HepG2 (cell line): ENCODE results near the gene PCDH12. TPM values are rescaled to one million over a fixed set of nuclear protein-coding genes. Genes with fewer than 3 reads are reported as not detected.

Experiments used
- ATAC-seq: fragments of 200-7000 bp; cut with Tn5 transposase; 3 replicates; pipeline ENCODE4 v1.9.1; 2020; ENCODE audit warnings: mild to moderate bottlenecking, moderate library complexity
- BruUV-seq: library from RNA; stranded (reverse); fragments of 400-500 nt; replicated peaks from 2 replicates; lab custom pipeline; 2021; lab: Mats Ljungman, UMichigan
- CTCF ChIA-PET: fragments of 300-600 bp; formaldehyde crosslinking; extraction: SDS; loops from one replicate; lab custom pipeline; 2021; ENCODE audit warnings: low total read pairs, inconsistent platforms, low intra/inter-chr PET ratio; lab: Yijun Ruan, JAX
- POLR2A ChIA-PET: fragments of 350-600 bp; sonication (Branson Sonifier 250); formaldehyde crosslinking; loops from one replicate; lab custom pipeline; 2020; ENCODE audit warnings: antibody characterized with exemption, inconsistent platforms; lab: Yijun Ruan, JAX
- DNase-seq: peaks from one replicate; pipeline ENCODE4 v3.0.0-alpha.2; 2015; ENCODE audit warnings: low spot score
- FAIRE-seq: peaks from 3 replicates; lab custom pipeline; 2011; peaks lifted over from hg19 to GRCh38; lab: Jason Lieb, UNC
- H2AFZ ChIP-seq: one replicate; pipeline ENCODE4 v1.6.1; 2011; ENCODE audit warnings: low read length, inconsistent platforms
- H3K27ac ChIP-seq: fragments of 300-600 bp; 3 replicates; pipeline ENCODE4 v1.8.0; 2011; ENCODE audit warnings: mixed run types, mild to moderate bottlenecking, mixed read lengths, low read length, inconsistent platforms; ENCODE audit not compliant: insufficient read depth; ENCODE audit errors: extremely low read length
- H3K27me3 ChIP-seq, 2 experiments: fragments of 200-600 bp in 1 of 2; 2 replicates in 1 of 2; 3 replicates in 1 of 2; pipeline versions ENCODE4 v1.6.0 to v1.8.0; 2011; ENCODE audit warnings: low read length in 2 of 2, mild to moderate bottlenecking in 2 of 2, moderate library complexity in 2 of 2, inconsistent platforms in 1 of 2; ENCODE audit not compliant: insufficient read depth in 2 of 2, control insufficient read depth in 1 of 2
- H3K36me3 ChIP-seq, 2 experiments: fragments of 200-600 bp in 1 of 2; replicated peaks in 1 of 2; 2 replicates in 1 of 2; 3 replicates in 1 of 2; pipeline versions ENCODE4 v1.5.1 to v1.8.0; 2011; ENCODE audit warnings: low read length in 2 of 2, inconsistent platforms in 1 of 2; ENCODE audit not compliant: insufficient read depth in 2 of 2, control insufficient read depth in 1 of 2
- H3K4me1 ChIP-seq: 2 replicates; pipeline ENCODE4 v1.5.1; 2012; ENCODE audit warnings: low read length, inconsistent platforms; ENCODE audit not compliant: insufficient read depth
- H3K4me2 ChIP-seq: 2 replicates; pipeline ENCODE4 v1.6.0; 2011; ENCODE audit warnings: low read depth, low read length, inconsistent platforms
- H3K4me3 ChIP-seq, 3 experiments: fragments of 200-600 bp in 1 of 3; sonication (generic), shearing (Covaris generic) in 1 of 3; replicated peaks in 1 of 3; 2 replicates each; pipeline ENCODE4 v1.5.1; 2011 to 2016; ENCODE audit warnings: low read length in 3 of 3, inconsistent platforms in 2 of 3, low read depth in 2 of 3, mild to moderate bottlenecking in 2 of 3, control low read depth in 1 of 3, mixed read lengths in 1 of 3; ENCODE audit not compliant: insufficient read depth in 1 of 3
- H3K79me2 ChIP-seq: one replicate; pipeline ENCODE4 v1.6.1; 2011; ENCODE audit warnings: low read length, inconsistent platforms; ENCODE audit not compliant: insufficient read depth
- H3K9ac ChIP-seq: 2 replicates; pipeline ENCODE4 v1.6.0; 2011; ENCODE audit warnings: mild to moderate bottlenecking, low read depth, low read length, inconsistent platforms; ENCODE audit not compliant: insufficient read depth
- H3K9me3 ChIP-seq: 2 replicates; pipeline ENCODE4 v1.5.1; 2012; ENCODE audit warnings: mild to moderate bottlenecking, low read length
- H4K20me1 ChIP-seq: 2 replicates; pipeline ENCODE4 v1.6.0; 2011; ENCODE audit warnings: inconsistent platforms, mild to moderate bottlenecking, low read length, moderate library complexity; ENCODE audit not compliant: insufficient read depth
- CBFB ChIP-seq: sonication (generic); formaldehyde crosslinking; IDR thresholded peaks from 2 replicates; pipeline ENCODE4 v1.4.0; 2020; ENCODE audit warnings: missing genetic modification reagents
- CREBL2 ChIP-seq: sonication (generic); formaldehyde crosslinking; IDR thresholded peaks from 2 replicates; pipeline ENCODE4 v1.8.1; 2023; ENCODE audit warnings: missing genetic modification reagents, mild to moderate bottlenecking, borderline replicate concordance
- FOXM1 ChIP-seq: sonication (generic); formaldehyde crosslinking; IDR thresholded peaks from 2 replicates; pipeline ENCODE4 v1.5.0; 2020; ENCODE audit warnings: missing genetic modification reagents
- FOXP1 ChIP-seq, 2 experiments: fragments of 450-650 bp in 1 of 2; IDR thresholded peaks; 2 replicates each; pipeline ENCODE4 v1.6.1; 2017 to 2018; ENCODE audit warnings: antibody characterized with exemption in 1 of 2
- MED13 ChIP-seq: sonication (generic); formaldehyde crosslinking; IDR thresholded peaks from 2 replicates; pipeline ENCODE4 v1.5.0; 2020; ENCODE audit warnings: missing genetic modification reagents
- NPAS2 ChIP-seq: sonication (generic); formaldehyde crosslinking; IDR thresholded peaks from 2 replicates; pipeline ENCODE4 v1.8.0; 2022; ENCODE audit warnings: mild to moderate bottlenecking, missing genetic modification reagents, borderline replicate concordance
- ONECUT2 ChIP-seq: sonication (generic); formaldehyde crosslinking; IDR thresholded peaks from 2 replicates; pipeline ENCODE4 v1.4.0; 2020; ENCODE audit warnings: missing genetic modification reagents
- PHF5A ChIP-seq: IDR thresholded peaks from one replicate; pipeline ENCODE4 v1.6.1; 2018; ENCODE audit warnings: low read depth, missing genetic modification reagents; ENCODE audit not compliant: unreplicated experiment
- ZBTB3 ChIP-seq: sonication (generic); formaldehyde crosslinking; IDR thresholded peaks from 2 replicates; pipeline ENCODE4 v1.4.0; 2020; ENCODE audit warnings: low read depth, mild to moderate bottlenecking, moderate library complexity, missing genetic modification reagents, borderline replicate concordance
- ZFP90 ChIP-seq: sonication (generic); formaldehyde crosslinking; IDR thresholded peaks from 2 replicates; pipeline ENCODE4 v1.8.0; 2022; ENCODE audit warnings: missing genetic modification reagents, mild to moderate bottlenecking, inconsistent platforms, borderline replicate concordance
- ZMAT3 ChIP-seq: sonication (generic); formaldehyde crosslinking; conservative IDR thresholded peaks from 2 replicates; pipeline ENCODE4 v1.7.0; 2021; ENCODE audit warnings: missing genetic modification reagents
- ZNF652 ChIP-seq: IDR thresholded peaks from 2 replicates; pipeline ENCODE4 v1.6.1; 2016; ENCODE audit warnings: low read depth, borderline replicate concordance
- ZNF749 ChIP-seq: sonication (generic); formaldehyde crosslinking; IDR thresholded peaks from 2 replicates; pipeline ENCODE4 v1.8.0; 2022; ENCODE audit warnings: mild to moderate bottlenecking, missing genetic modification reagents, moderate library complexity, borderline replicate concordance
- ZNF800 ChIP-seq: sonication (generic); formaldehyde crosslinking; IDR thresholded peaks from 2 replicates; pipeline ENCODE4 v1.4.0; 2020; ENCODE audit warnings: missing genetic modification reagents
- WGBS: methylation state at CpG from one replicate; pipeline ENCODE4 v1.1.6; 2017; ENCODE audit warnings: low lambda C conversion rate; 5-methylcytosine and 5-hydroxymethylcytosine counted together
- in situ Hi-C: cut with HindIII; loops from 2 replicates; pipeline ENCODE4 v1.10.0; 2017; ENCODE audit warnings: low pct_unique_long_range_greater_than_20kb; ENCODE audit not compliant: extremely low pct_ligation_motif_present
- intact Hi-C: fragments of 100-400 bp; cut with micrococcal nuclease; formaldehyde crosslinking; loops from one replicate; pipeline ENCODE4 v1.10.0; 2022; ENCODE audit not compliant: unreplicated experiment
- polyA plus RNA-seq, 8 experiments: library from polyadenylated mRNA; depleted of rRNA in 3 of 8; stranded (reverse) in 7 of 8; unstranded in 1 of 8; fragments of >200 nt; fragmentation: Illumina TruSeq in 4 of 8; extraction: Trizol in 4 of 8; gene quantifications; 2 replicates each; pipeline versions ENCODE4 v1.2.1 to v1.2.3, GENCODE V29; 2011 to 2016; ENCODE audit warnings: low read depth in 4 of 8, missing spikeins in 1 of 8, mixed read lengths in 1 of 8; ENCODE audit not compliant: insufficient read depth in 1 of 8
- total RNA-seq, 5 experiments: library from RNA; depleted of rRNA; stranded (reverse); fragments of >200 nt; fragmentation: Illumina TruSeq; extraction: Trizol; gene quantifications; 2 replicates each; pipeline ENCODE4 v1.2.3, GENCODE V29; 2016; ENCODE audit warnings: low read depth in 1 of 5
- TF ChIP-seq, protein P1 (sequence below): conservative IDR thresholded peaks from 2 replicates; pipeline ENCODE4 v1.6.1; 2018; ENCODE audit warnings: missing genetic modification reagents

PCDH12 gene
- total and polyA plus RNA-seq, 2 of the 13 experiments (the other 11 are each of a cell fraction or from before 2014, with no cell fraction given) = not detected

GRCh38 chr5:141917760-141918159 lies 40.2 kb downstream of the PCDH12 start:
- Histone ChIP-seq H3K4me2 (no peak overlapping the region), H4K20me1 (no peaks in the 10 kb centered on the region), H3K27me3 (peaks cover 0 to 31% of the 10 kb centered on the region in 2 experiments; a peak in 3 of 5 replicates), H2AFZ (no peak overlapping the region), H3K4me1 (peaks cover 34% of the 10 kb centered on the region), H3K27ac (no peak overlapping the region), H3K36me3 (no peaks in the 10 kb centered on the region), H3K9me3 (no peaks in the 10 kb centered on the region), H3K9ac (no peak overlapping the region), H3K4me3 (no peak overlapping the region), H3K79me2 (no peaks in the 10 kb centered on the region)
- DNase-seq (no peak), ATAC-seq (no peak), FAIRE-seq (no peak)
- intact Hi-C loops (no loop called here), in situ Hi-C loops (no loop called here)
- WGBS = 47% methylated on average over 5 of the region's 5 CpGs
- no TSS peak for BruUV-seq
- CTCF ChIA-PET = no interaction called here
- TF ChIP-seq MED13 (CRISPR knock-in tag) (no peak), ZFP90 (CRISPR knock-in tag) (no peak), FOXM1 (CRISPR knock-in tag) (no peak), CREBL2 (no peak), CBFB (CRISPR knock-in tag) (no peak), PHF5A (CRISPR knock-in tag) (no peak), ZNF800 (CRISPR knock-in tag) (no peak), ONECUT2 (no peak), NPAS2 (CRISPR knock-in tag) (no peak), ZNF749 (CRISPR knock-in tag) (no peak), ZNF652 (CRISPR knock-in tag) (no peak), ZBTB3 (CRISPR knock-in tag) (no peak), FOXP1 (IDR thresholded peaks at IDR 0.05) (no peak), FOXP1 (CRISPR knock-in tag; IDR thresholded peaks at IDR 0.05) (no peak), ZMAT3 (CRISPR knock-in tag) (no peak)
- TF ChIP-seq, protein P1, sequence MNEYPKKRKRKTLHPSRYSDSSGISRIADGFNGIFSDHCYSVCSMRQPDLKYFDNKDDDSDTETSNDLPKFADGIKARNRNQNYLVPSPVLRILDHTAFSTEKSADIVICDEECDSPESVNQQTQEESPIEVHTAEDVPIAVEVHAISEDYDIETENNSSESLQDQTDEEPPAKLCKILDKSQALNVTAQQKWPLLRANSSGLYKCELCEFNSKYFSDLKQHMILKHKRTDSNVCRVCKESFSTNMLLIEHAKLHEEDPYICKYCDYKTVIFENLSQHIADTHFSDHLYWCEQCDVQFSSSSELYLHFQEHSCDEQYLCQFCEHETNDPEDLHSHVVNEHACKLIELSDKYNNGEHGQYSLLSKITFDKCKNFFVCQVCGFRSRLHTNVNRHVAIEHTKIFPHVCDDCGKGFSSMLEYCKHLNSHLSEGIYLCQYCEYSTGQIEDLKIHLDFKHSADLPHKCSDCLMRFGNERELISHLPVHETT (CRISPR knock-in tag) = no peak
- POLR2A ChIA-PET = no interaction called here
